GM12875 (cell line): ENCODE measurements around the gene FAF1.

Experiments
- H3K4me3 ChIP-seq: one replicate; pipeline ENCODE4 v1.5.1; 2011; ENCODE audit warnings: low read depth, low read length, control low read depth
- TF ChIP-seq, protein P1 (sequence below): IDR thresholded peaks from 2 replicates; pipeline ENCODE4 v1.5.1; 2011; ENCODE audit warnings: low read depth, mild to moderate bottlenecking, control low read depth, inconsistent platforms, low read length, moderate library complexity, borderline replicate concordance; ENCODE audit not compliant: insufficient read depth

Gene FAF1

DNA sequence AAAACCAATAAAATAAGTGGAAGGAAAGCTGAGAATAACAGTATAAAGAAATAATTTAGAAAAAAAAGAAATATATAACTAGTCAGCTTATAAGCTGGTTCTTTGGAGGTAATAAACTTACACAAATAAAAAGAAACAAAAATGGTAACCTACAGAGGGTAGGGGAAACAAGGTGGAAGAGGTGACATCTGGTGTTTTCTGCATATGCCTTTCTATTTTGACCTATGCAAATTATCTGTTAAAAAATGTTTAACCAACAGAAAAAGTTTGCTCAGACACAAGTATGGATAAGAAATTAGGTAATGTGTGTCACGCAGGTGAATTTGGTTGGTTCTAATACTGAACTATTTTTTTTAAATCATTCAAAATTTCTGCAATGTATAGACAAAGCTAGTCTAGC is 483.3 kb downstream of the FAF1 start:
- H3K4me3 ChIP-seq, result no peak overlapping the region

GRCh38 chr1:50474859-50475809 is 484.9 kb downstream of the FAF1 start:
- no peak overlapping the region for H3K4me3 ChIP-seq
- TF ChIP-seq, protein P1, sequence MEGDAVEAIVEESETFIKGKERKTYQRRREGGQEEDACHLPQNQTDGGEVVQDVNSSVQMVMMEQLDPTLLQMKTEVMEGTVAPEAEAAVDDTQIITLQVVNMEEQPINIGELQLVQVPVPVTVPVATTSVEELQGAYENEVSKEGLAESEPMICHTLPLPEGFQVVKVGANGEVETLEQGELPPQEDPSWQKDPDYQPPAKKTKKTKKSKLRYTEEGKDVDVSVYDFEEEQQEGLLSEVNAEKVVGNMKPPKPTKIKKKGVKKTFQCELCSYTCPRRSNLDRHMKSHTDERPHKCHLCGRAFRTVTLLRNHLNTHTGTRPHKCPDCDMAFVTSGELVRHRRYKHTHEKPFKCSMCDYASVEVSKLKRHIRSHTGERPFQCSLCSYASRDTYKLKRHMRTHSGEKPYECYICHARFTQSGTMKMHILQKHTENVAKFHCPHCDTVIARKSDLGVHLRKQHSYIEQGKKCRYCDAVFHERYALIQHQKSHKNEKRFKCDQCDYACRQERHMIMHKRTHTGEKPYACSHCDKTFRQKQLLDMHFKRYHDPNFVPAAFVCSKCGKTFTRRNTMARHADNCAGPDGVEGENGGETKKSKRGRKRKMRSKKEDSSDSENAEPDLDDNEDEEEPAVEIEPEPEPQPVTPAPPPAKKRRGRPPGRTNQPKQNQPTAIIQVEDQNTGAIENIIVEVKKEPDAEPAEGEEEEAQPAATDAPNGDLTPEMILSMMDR, result no peak

More for the DNA sequence above, 483.3 kb downstream of the FAF1 start:
- TF ChIP-seq, protein P1, result no peak

DNA sequence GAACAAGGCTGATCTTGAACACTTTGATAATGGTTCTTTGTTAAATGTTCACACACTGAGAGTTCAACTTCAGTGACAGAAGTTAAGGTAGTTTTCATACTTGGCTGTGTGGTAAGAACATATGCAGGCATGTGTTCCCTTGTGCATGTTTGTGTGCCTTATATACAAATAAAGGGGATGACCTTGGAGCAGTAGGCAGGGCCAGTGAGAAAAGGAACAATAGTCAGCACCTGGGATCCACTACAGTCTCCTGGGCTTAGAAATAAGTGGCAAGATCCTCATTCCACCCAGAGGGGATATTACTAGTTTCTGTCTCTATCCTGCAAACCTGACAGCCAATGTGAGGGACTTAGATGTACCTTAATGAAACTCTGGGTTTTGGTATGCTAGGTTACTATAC is 486.6 kb downstream of the FAF1 start:
- TF ChIP-seq, protein P1, result no peak
- no peak overlapping the region for H3K4me3 ChIP-seq

DNA sequence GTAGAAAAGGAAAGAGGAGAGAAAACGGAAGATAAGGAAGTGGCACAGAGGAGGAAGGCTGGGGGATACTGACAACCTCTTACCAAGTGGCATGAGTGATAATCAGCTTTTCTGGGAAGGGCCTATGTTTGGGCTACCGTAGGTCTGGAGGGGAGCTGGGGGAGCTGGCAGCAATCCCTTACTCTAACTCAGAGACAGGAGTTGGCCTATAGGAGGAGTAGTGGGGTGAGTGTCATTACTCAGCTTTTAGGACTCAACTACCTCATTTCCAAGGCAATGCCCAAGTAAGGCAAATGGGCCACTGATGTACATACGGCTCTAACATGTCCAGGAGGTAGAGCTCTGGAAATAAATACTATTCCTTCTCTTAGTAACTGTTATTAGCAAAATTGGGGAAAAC is 488.1 kb downstream of the FAF1 start:
- TF ChIP-seq, protein P1, result no peak
- H3K4me3 ChIP-seq, result no peak overlapping the region

GRCh38 chr1:50462964-50463363 is 497.1 kb downstream of the FAF1 start:
- H3K4me3 ChIP-seq, result no peak overlapping the region
- TF ChIP-seq, protein P1, result no peak

DNA sequence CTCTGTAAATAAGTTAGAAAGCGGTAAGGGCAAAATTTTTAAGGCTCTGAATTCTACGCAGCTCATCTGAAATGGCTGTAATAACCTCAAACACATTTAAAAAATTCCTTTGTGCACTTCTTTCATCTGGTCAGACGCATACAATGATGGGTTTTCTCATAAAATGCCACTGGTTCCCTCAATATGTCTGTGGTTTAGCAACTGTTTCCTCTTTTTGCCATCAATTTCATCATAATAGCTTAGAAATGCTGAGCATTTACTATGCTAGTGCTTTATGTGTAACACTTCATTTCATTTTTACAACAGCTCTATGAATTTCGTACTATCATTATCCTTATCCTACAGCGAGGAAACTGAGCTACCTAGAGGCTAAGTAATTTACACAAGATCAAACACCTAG is 501.6 kb downstream of the FAF1 start:
- TF ChIP-seq, protein P1, result no peak
- H3K4me3 ChIP-seq, result no peak overlapping the region

DNA sequence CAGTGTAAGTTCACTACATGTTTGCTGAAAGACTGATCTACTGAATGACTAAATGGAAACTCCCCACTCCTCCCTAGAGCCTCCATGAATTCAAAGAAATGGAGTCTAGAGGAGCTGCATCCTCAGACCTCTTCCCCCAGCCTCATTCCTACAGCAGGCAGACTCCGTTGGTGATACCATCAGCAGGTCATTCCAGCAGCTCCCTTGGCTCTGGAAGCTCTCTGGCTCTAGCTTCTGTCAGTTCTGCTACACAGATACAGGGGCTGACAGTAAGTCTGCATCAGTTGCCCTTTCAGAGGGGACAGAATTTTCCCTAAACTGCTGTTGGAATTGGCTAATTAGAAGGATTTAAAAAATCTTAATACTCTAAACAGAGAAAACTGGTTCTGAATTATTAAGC is 505.2 kb downstream of the FAF1 start:
- H3K4me3 ChIP-seq, result no peak overlapping the region
- TF ChIP-seq, protein P1, result no peak
